Muscle of arm (tissue), 12 donors: ENCODE data around the gene PRKCG. TPM values are rescaled to one million over a fixed set of nuclear protein-coding genes. Genes with fewer than 3 reads are reported as not detected.
"Not testable (repeated sequence)": the region's sequence is repeated elsewhere in the genome, so short reads cannot be mapped to it uniquely, and the experiment has no call there.

Experiments
- DNase-seq: peaks from one replicate; pipeline ENCODE4 v3.0.0-alpha.2; 2013
- polyA plus RNA-seq, 12 donors: library from polyadenylated mRNA; unstranded; fragments of 120-200 nt; gene quantifications; one replicate each; pipeline ENCODE4 v1.2.1, GENCODE V29; 2013; ENCODE audit not compliant: insufficient read length in 12 of 12

The PRKCG gene
- polyA plus RNA-seq, 12 donors = 0.09 to 4.5 (median 0.21) TPM; not detected in 4

- no peak for DNase-seq
These were observed 60.2 kb downstream of the PRKCG start for GRCh38 chr19:53942001-53942786.

GRCh38 chr19:53944416-53944815, 62.4 kb downstream of the PRKCG start:
- no peak for DNase-seq

GRCh38 chr19:53944933-53945332, 62.9 kb downstream of the PRKCG start:
- DNase-seq = no peak

- DNase-seq = no peak
These were observed 63.4 kb downstream of the PRKCG start for GRCh38 chr19:53945441-53945840.

GRCh38 chr19:53945998-53946397, 64.0 kb downstream of the PRKCG start:
- no peak for DNase-seq

- no peak for DNase-seq
These were observed 65.6 kb downstream of the PRKCG start for GRCh38 chr19:53947624-53948023.

- not testable (repeated sequence) for DNase-seq
These were observed 66.6 kb downstream of the PRKCG start for GRCh38 chr19:53948611-53949010.

- DNase-seq = no peak
These were observed 69.4 kb downstream of the PRKCG start for GRCh38 chr19:53951436-53951835.

GRCh38 chr19:53951947-53952346, 70.0 kb downstream of the PRKCG start:
- no peak for DNase-seq

GRCh38 chr19:53953383-53953782, 71.4 kb downstream of the PRKCG start:
- DNase-seq = no peak

Other genes with a start within 250 kb of the PRKCG start
- under 1 TPM in 10 of 12 donors, not detected in 2; 0.20 to 0.62 (median 0.32) TPM for gene NLRP12, start 57.9 kb upstream of the PRKCG start, polyA plus RNA-seq
- gene MYADM, start 14.3 kb upstream of the PRKCG start, polyA plus RNA-seq = 1,000 to 10,000 TPM in 1 of 12 donors, 100 to 1,000 TPM in 11; 129 to 1,426 (median 184) TPM
- under 1 TPM in 10 of 12 donors, not detected in 2; 0.14 to 0.34 (median 0.29) TPM for gene CACNG7, start 27.1 kb downstream of the PRKCG start, polyA plus RNA-seq
- 1 to 10 TPM in 3 of 12 donors, under 1 TPM in 7, not detected in 2; 0.29 to 1.4 (median 0.72) TPM for gene CACNG8, start 80.7 kb downstream of the PRKCG start, polyA plus RNA-seq
- 10 to 100 TPM in 11 of 12 donors, not detected in 1; 11.9 to 53.5 (median 26.8) TPM for gene CACNG6, start 109.4 kb downstream of the PRKCG start, polyA plus RNA-seq
- gene VSTM1, start 181.7 kb downstream of the PRKCG start, polyA plus RNA-seq = under 1 TPM in 3 of 12 donors, not detected in 9; 0.34 to 0.77 (median 0.37) TPM
- under 1 TPM in 2 of 12 donors, not detected in 10; 0.19 to 0.23 TPM for gene TARM1, start 199.2 kb downstream of the PRKCG start, polyA plus RNA-seq
- gene OSCAR, start 218.6 kb downstream of the PRKCG start, polyA plus RNA-seq = 1 to 10 TPM in 1 of 12 donors, under 1 TPM in 8, not detected in 3; 0.09 to 1.5 (median 0.32) TPM
- 100 to 1,000 TPM in 4 of 12 donors, 10 to 100 TPM in 7, not detected in 1; 80.2 to 127 (median 95.8) TPM for gene NDUFA3, start 220.7 kb downstream of the PRKCG start, polyA plus RNA-seq
- 10 to 100 TPM in 11 of 12 donors, not detected in 1; 10.6 to 16.6 (median 12.5) TPM for gene TFPT, start 233.5 kb downstream of the PRKCG start, polyA plus RNA-seq
- gene PRPF31, start 233.6 kb downstream of the PRKCG start, polyA plus RNA-seq = 10 to 100 TPM in 11 of 12 donors, not detected in 1; 40.3 to 64.0 (median 43.6) TPM